HCT116 (cell line): ENCODE data around the gene FOXF1.

ENCODE experiments used
- ATF3 ChIP-seq: IDR thresholded peaks from 2 replicates; pipeline ENCODE4 v1.6.1; 2012
- CEBPB ChIP-seq: IDR thresholded peaks from 2 replicates; pipeline ENCODE4 v1.6.1; 2012; ENCODE audit warnings: low read depth
- CTCF ChIP-seq, 3 experiments: fragments of 200-600 bp in 1 of 3; sonication (generic) in 1 of 3; IDR thresholded peaks in 2 of 3; conservative IDR thresholded peaks in 1 of 3; 2 replicates each; pipeline ENCODE4 v1.5.1; 2012 to 2017; ENCODE audit warnings: low read depth in 2 of 3, low read length in 2 of 3, antibody characterized with exemption in 1 of 3, borderline replicate concordance in 1 of 3, control low read depth in 1 of 3, mild to moderate bottlenecking in 1 of 3, mixed read lengths in 1 of 3, mixed run types in 1 of 3, moderate library complexity in 1 of 3; ENCODE audit not compliant: insufficient read depth in 1 of 3
- EZH2 ChIP-seq: fragments of 200-600 bp; sonication (generic); IDR thresholded peaks from 2 replicates; pipeline ENCODE4 v1.6.1; 2017; ENCODE audit warnings: antibody characterized with exemption, mixed run types
- EZH2phosphoT487 ChIP-seq: fragments of 200-600 bp; IDR thresholded peaks from 2 replicates; pipeline ENCODE4 v1.6.1; 2018; ENCODE audit warnings: antibody characterized with exemption, borderline replicate concordance
- FOSL1 ChIP-seq: IDR thresholded peaks from 2 replicates; pipeline ENCODE4 v1.6.1; 2012; ENCODE audit warnings: low read depth
- JUND ChIP-seq: IDR thresholded peaks from 2 replicates; pipeline ENCODE4 v1.6.1; 2012
- POLR2A ChIP-seq: IDR thresholded peaks from 2 replicates; pipeline ENCODE4 v1.7.0; 2011; ENCODE audit warnings: borderline replicate concordance; ENCODE audit not compliant: insufficient read depth, insufficient read length; ENCODE audit errors: extremely low read depth
- POLR2AphosphoS5 ChIP-seq: IDR thresholded peaks from 2 replicates; pipeline ENCODE4 v1.6.1; 2011; ENCODE audit warnings: mild to moderate bottlenecking, low read depth, low read length, moderate library complexity
- RAD21 ChIP-seq: IDR thresholded peaks from 2 replicates; pipeline ENCODE4 v1.6.1; 2012; ENCODE audit warnings: low read depth, mild to moderate bottlenecking
- REST ChIP-seq: IDR thresholded peaks from 2 replicates; pipeline ENCODE4 v1.6.1; 2012; ENCODE audit warnings: low read depth
- SIN3A ChIP-seq: IDR thresholded peaks from 2 replicates; pipeline ENCODE4 v1.6.1; 2012; ENCODE audit warnings: low read depth
- YY1 ChIP-seq: IDR thresholded peaks from 2 replicates; pipeline ENCODE4 v1.6.1; 2011; ENCODE audit warnings: low read length, low read depth, moderate library complexity, mild to moderate bottlenecking; ENCODE audit not compliant: insufficient replicate concordance; ENCODE audit errors: extremely low read depth
- ZNF274 ChIP-seq: fragments of 200-500 bp; sonication (Bioruptor generic); IDR thresholded peaks from 2 replicates; pipeline ENCODE4 v1.6.1; 2014; ENCODE audit warnings: mild to moderate bottlenecking, low read depth, low read length, inconsistent platforms

GRCh38 chr16:86496929-86497461, 13.3 kb upstream of the FOXF1 start:
- TF ChIP-seq REST: no peak
- no peak for TF ChIP-seq EZH2phosphoT487
- TF ChIP-seq EZH2: no peak
- TF ChIP-seq POLR2AphosphoS5: no peak
- TF ChIP-seq CTCF (IDR thresholded peaks at IDR 0.05 in 2 of 3, conservative IDR thresholded peaks at IDR 0.05 in 1 of 3; ENCODE audit: borderline replicate concordance in 1 of 3, insufficient read depth in 1 of 3, low read depth in 2 of 3, low read length in 2 of 3): no peak
- TF ChIP-seq POLR2A: no peak
- TF ChIP-seq CEBPB: no peak
- TF ChIP-seq SIN3A: no peak
- no peak for TF ChIP-seq ATF3
- TF ChIP-seq ZNF274: no peak
- TF ChIP-seq FOSL1: no peak
- no peak for TF ChIP-seq JUND
- no peak for TF ChIP-seq YY1
- no peak for TF ChIP-seq RAD21
